HepG2 (cell line): ENCODE results near the gene MREG. TPM values are rescaled to one million over a fixed set of nuclear protein-coding genes. Genes with fewer than 3 reads are reported as not detected.

ENCODE experiments used
- ATAC-seq: fragments of 200-7000 bp; cut with Tn5 transposase; 3 replicates; pipeline ENCODE4 v1.9.1; 2020; ENCODE audit warnings: mild to moderate bottlenecking, moderate library complexity
- BruUV-seq: library from RNA; stranded (reverse); fragments of 400-500 nt; replicated peaks from 2 replicates; lab custom pipeline; 2021; lab: Mats Ljungman, UMichigan
- CTCF ChIA-PET: fragments of 300-600 bp; formaldehyde crosslinking; extraction: SDS; loops from one replicate; lab custom pipeline; 2021; ENCODE audit warnings: low total read pairs, inconsistent platforms, low intra/inter-chr PET ratio; lab: Yijun Ruan, JAX
- POLR2A ChIA-PET: fragments of 350-600 bp; sonication (Branson Sonifier 250); formaldehyde crosslinking; loops from one replicate; lab custom pipeline; 2020; ENCODE audit warnings: antibody characterized with exemption, inconsistent platforms; lab: Yijun Ruan, JAX
- DNase-seq: peaks from one replicate; pipeline ENCODE4 v3.0.0-alpha.2; 2015; ENCODE audit warnings: low spot score
- FAIRE-seq: peaks from 3 replicates; lab custom pipeline; 2011; peaks lifted over from hg19 to GRCh38; lab: Jason Lieb, UNC
- H2AFZ ChIP-seq: one replicate; pipeline ENCODE4 v1.6.1; 2011; ENCODE audit warnings: low read length, inconsistent platforms
- H3K27ac ChIP-seq: fragments of 300-600 bp; 3 replicates; pipeline ENCODE4 v1.8.0; 2011; ENCODE audit warnings: mixed run types, mild to moderate bottlenecking, mixed read lengths, low read length, inconsistent platforms; ENCODE audit not compliant: insufficient read depth; ENCODE audit errors: extremely low read length
- H3K27me3 ChIP-seq, 2 experiments: fragments of 200-600 bp in 1 of 2; 2 replicates in 1 of 2; 3 replicates in 1 of 2; pipeline versions ENCODE4 v1.6.0 to v1.8.0; 2011; ENCODE audit warnings: low read length in 2 of 2, mild to moderate bottlenecking in 2 of 2, moderate library complexity in 2 of 2, inconsistent platforms in 1 of 2; ENCODE audit not compliant: insufficient read depth in 2 of 2, control insufficient read depth in 1 of 2
- H3K36me3 ChIP-seq, 2 experiments: fragments of 200-600 bp in 1 of 2; replicated peaks in 1 of 2; 2 replicates in 1 of 2; 3 replicates in 1 of 2; pipeline versions ENCODE4 v1.5.1 to v1.8.0; 2011; ENCODE audit warnings: low read length in 2 of 2, inconsistent platforms in 1 of 2; ENCODE audit not compliant: insufficient read depth in 2 of 2, control insufficient read depth in 1 of 2
- H3K4me1 ChIP-seq: 2 replicates; pipeline ENCODE4 v1.5.1; 2012; ENCODE audit warnings: low read length, inconsistent platforms; ENCODE audit not compliant: insufficient read depth
- H3K4me2 ChIP-seq: 2 replicates; pipeline ENCODE4 v1.6.0; 2011; ENCODE audit warnings: low read depth, low read length, inconsistent platforms
- H3K4me3 ChIP-seq, 3 experiments: fragments of 200-600 bp in 1 of 3; sonication (generic), shearing (Covaris generic) in 1 of 3; replicated peaks in 1 of 3; 2 replicates each; pipeline ENCODE4 v1.5.1; 2011 to 2016; ENCODE audit warnings: low read length in 3 of 3, inconsistent platforms in 2 of 3, low read depth in 2 of 3, mild to moderate bottlenecking in 2 of 3, control low read depth in 1 of 3, mixed read lengths in 1 of 3; ENCODE audit not compliant: insufficient read depth in 1 of 3
- H3K79me2 ChIP-seq: one replicate; pipeline ENCODE4 v1.6.1; 2011; ENCODE audit warnings: low read length, inconsistent platforms; ENCODE audit not compliant: insufficient read depth
- H3K9ac ChIP-seq: 2 replicates; pipeline ENCODE4 v1.6.0; 2011; ENCODE audit warnings: mild to moderate bottlenecking, low read depth, low read length, inconsistent platforms; ENCODE audit not compliant: insufficient read depth
- H3K9me3 ChIP-seq: 2 replicates; pipeline ENCODE4 v1.5.1; 2012; ENCODE audit warnings: mild to moderate bottlenecking, low read length
- H4K20me1 ChIP-seq: 2 replicates; pipeline ENCODE4 v1.6.0; 2011; ENCODE audit warnings: inconsistent platforms, mild to moderate bottlenecking, low read length, moderate library complexity; ENCODE audit not compliant: insufficient read depth
- CHCHD3 ChIP-seq: sonication (generic); formaldehyde crosslinking; IDR thresholded peaks from 2 replicates; pipeline ENCODE4 v1.8.0; 2022; ENCODE audit warnings: mild to moderate bottlenecking, missing genetic modification reagents, moderate library complexity
- ERF ChIP-seq: IDR thresholded peaks from 2 replicates; pipeline ENCODE4 v1.6.1; 2018; ENCODE audit warnings: missing biosample characterization, missing genetic modification reagents
- GPN1 ChIP-seq: sonication (generic); formaldehyde crosslinking; IDR thresholded peaks from 2 replicates; pipeline ENCODE4 v1.5.1; 2020; ENCODE audit warnings: missing genetic modification reagents, borderline replicate concordance
- IRF2 ChIP-seq: IDR thresholded peaks from 2 replicates; pipeline ENCODE4 v1.6.1; 2018; ENCODE audit warnings: missing genetic modification reagents, missing compliant biosample characterization
- NKX3-1 ChIP-seq: sonication (generic); formaldehyde crosslinking; IDR thresholded peaks from 2 replicates; pipeline ENCODE4 v1.5.0; 2020; ENCODE audit warnings: missing genetic modification reagents
- PHF5A ChIP-seq: IDR thresholded peaks from one replicate; pipeline ENCODE4 v1.6.1; 2018; ENCODE audit warnings: low read depth, missing genetic modification reagents; ENCODE audit not compliant: unreplicated experiment
- U2AF2 ChIP-seq: fragments of 200-400 bp; formaldehyde crosslinking; IDR thresholded peaks from 2 replicates; pipeline ENCODE4 v1.6.1; 2017; ENCODE audit warnings: low read depth, mild to moderate bottlenecking, low read length
- ZNF737 ChIP-seq: sonication (generic); formaldehyde crosslinking; IDR thresholded peaks from 2 replicates; pipeline ENCODE4 v1.5.0; 2020; ENCODE audit warnings: missing genetic modification reagents, mild to moderate bottlenecking, borderline replicate concordance
- WGBS: methylation state at CpG from one replicate; pipeline ENCODE4 v1.1.6; 2017; ENCODE audit warnings: low lambda C conversion rate; 5-methylcytosine and 5-hydroxymethylcytosine counted together
- in situ Hi-C: cut with HindIII; loops from 2 replicates; pipeline ENCODE4 v1.10.0; 2017; ENCODE audit warnings: low pct_unique_long_range_greater_than_20kb; ENCODE audit not compliant: extremely low pct_ligation_motif_present
- intact Hi-C: fragments of 100-400 bp; cut with micrococcal nuclease; formaldehyde crosslinking; loops from one replicate; pipeline ENCODE4 v1.10.0; 2022; ENCODE audit not compliant: unreplicated experiment
- polyA plus RNA-seq, 8 experiments: library from polyadenylated mRNA; depleted of rRNA in 3 of 8; stranded (reverse) in 7 of 8; unstranded in 1 of 8; fragments of >200 nt; fragmentation: Illumina TruSeq in 4 of 8; extraction: Trizol in 4 of 8; gene quantifications; 2 replicates each; pipeline versions ENCODE4 v1.2.1 to v1.2.3, GENCODE V29; 2011 to 2016; ENCODE audit warnings: low read depth in 4 of 8, missing spikeins in 1 of 8, mixed read lengths in 1 of 8; ENCODE audit not compliant: insufficient read depth in 1 of 8
- total RNA-seq, 5 experiments: library from RNA; depleted of rRNA; stranded (reverse); fragments of >200 nt; fragmentation: Illumina TruSeq; extraction: Trizol; gene quantifications; 2 replicates each; pipeline ENCODE4 v1.2.3, GENCODE V29; 2016; ENCODE audit warnings: low read depth in 1 of 5
- TF ChIP-seq, protein P1 (sequence below): sonication (generic); formaldehyde crosslinking; IDR thresholded peaks from 2 replicates; pipeline ENCODE4 v1.4.0; 2020; ENCODE audit warnings: missing genetic modification reagents, mild to moderate bottlenecking, borderline replicate concordance
- TF ChIP-seq, protein P2 (sequence below): IDR thresholded peaks from 2 replicates; pipeline ENCODE4 v1.6.1; 2016; ENCODE audit warnings: low read depth, missing genetic modification reagents, missing compliant biosample characterization
- TF ChIP-seq, protein P3 (sequence below), 2 experiments: sonication (generic) in 1 of 2; formaldehyde crosslinking in 1 of 2; IDR thresholded peaks; 2 replicates each; pipeline versions ENCODE4 v1.4.0 to v1.6.1; 2016 to 2020; ENCODE audit warnings: borderline replicate concordance in 1 of 2, low read depth in 1 of 2, mild to moderate bottlenecking in 1 of 2, missing genetic modification reagents in 1 of 2

The MREG gene
- total and polyA plus RNA-seq, 2 of the 13 experiments (the other 11 are each of a cell fraction or from before 2014, with no cell fraction given) = 7.5 to 23.3 TPM

DNA sequence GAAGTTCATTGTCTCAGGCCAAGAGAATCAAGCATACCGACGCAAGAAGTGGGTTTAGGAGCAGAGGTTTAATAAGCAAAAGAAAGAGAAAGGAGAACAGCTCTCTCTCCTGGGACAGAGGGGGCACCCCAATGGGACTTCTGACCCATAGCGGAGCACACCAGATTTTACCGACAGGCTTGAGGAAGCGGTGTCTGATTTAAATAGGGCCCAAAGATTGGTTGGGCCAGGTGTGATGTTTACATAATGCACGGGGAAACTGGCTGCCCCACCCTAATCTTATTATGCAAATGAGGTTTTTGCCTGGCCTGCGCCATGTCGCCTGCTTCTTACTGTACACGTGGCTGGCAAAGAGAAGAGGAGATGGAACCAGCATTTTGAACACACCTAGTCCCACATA, 106.2 kb downstream of the MREG start:
- Histone ChIP-seq H3K9me3 (no peaks in the 10 kb centered on the region), H3K79me2 (no peaks in the 10 kb centered on the region), H3K27ac (no peak overlapping the region), H3K4me3 (no peak overlapping the region), H4K20me1 (no peaks in the 10 kb centered on the region), H3K9ac (no peak overlapping the region), H3K27me3 (no peaks in the 10 kb centered on the region), H3K4me2 (no peak overlapping the region), H3K4me1 (0 out of 2 replicates have a peak, but pooled peaks cover 5% of the 10 kb centered on the region), H3K36me3 (no peaks in the 10 kb centered on the region), H2AFZ (no peak overlapping the region)
- CTCF ChIA-PET = no interaction called here
- no peak for DNase-seq
- intact Hi-C loops = no loop called here
- in situ Hi-C loops = no loop called here
- ATAC-seq = no peak
- BruUV-seq = no TSS peak
- 87% methylated on average over 9 of the region's 9 CpGs for WGBS
- POLR2A ChIA-PET = no interaction called here
- FAIRE-seq = no peak
- TF ChIP-seq, protein P1, sequence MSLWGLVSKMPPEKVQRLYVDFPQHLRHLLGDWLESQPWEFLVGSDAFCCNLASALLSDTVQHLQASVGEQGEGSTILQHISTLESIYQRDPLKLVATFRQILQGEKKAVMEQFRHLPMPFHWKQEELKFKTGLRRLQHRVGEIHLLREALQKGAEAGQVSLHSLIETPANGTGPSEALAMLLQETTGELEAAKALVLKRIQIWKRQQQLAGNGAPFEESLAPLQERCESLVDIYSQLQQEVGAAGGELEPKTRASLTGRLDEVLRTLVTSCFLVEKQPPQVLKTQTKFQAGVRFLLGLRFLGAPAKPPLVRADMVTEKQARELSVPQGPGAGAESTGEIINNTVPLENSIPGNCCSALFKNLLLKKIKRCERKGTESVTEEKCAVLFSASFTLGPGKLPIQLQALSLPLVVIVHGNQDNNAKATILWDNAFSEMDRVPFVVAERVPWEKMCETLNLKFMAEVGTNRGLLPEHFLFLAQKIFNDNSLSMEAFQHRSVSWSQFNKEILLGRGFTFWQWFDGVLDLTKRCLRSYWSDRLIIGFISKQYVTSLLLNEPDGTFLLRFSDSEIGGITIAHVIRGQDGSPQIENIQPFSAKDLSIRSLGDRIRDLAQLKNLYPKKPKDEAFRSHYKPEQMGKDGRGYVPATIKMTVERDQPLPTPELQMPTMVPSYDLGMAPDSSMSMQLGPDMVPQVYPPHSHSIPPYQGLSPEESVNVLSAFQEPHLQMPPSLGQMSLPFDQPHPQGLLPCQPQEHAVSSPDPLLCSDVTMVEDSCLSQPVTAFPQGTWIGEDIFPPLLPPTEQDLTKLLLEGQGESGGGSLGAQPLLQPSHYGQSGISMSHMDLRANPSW (CRISPR knock-in tag) = no peak
- TF ChIP-seq ZNF737 (no peak), GPN1 (CRISPR knock-in tag) (no peak), ERF (CRISPR knock-in tag) (no peak), CHCHD3 (CRISPR knock-in tag) (no peak), PHF5A (no peak), U2AF2 (no peak), NKX3-1 (CRISPR knock-in tag) (no peak), IRF2 (CRISPR knock-in tag) (no peak)
- TF ChIP-seq, protein P2, sequence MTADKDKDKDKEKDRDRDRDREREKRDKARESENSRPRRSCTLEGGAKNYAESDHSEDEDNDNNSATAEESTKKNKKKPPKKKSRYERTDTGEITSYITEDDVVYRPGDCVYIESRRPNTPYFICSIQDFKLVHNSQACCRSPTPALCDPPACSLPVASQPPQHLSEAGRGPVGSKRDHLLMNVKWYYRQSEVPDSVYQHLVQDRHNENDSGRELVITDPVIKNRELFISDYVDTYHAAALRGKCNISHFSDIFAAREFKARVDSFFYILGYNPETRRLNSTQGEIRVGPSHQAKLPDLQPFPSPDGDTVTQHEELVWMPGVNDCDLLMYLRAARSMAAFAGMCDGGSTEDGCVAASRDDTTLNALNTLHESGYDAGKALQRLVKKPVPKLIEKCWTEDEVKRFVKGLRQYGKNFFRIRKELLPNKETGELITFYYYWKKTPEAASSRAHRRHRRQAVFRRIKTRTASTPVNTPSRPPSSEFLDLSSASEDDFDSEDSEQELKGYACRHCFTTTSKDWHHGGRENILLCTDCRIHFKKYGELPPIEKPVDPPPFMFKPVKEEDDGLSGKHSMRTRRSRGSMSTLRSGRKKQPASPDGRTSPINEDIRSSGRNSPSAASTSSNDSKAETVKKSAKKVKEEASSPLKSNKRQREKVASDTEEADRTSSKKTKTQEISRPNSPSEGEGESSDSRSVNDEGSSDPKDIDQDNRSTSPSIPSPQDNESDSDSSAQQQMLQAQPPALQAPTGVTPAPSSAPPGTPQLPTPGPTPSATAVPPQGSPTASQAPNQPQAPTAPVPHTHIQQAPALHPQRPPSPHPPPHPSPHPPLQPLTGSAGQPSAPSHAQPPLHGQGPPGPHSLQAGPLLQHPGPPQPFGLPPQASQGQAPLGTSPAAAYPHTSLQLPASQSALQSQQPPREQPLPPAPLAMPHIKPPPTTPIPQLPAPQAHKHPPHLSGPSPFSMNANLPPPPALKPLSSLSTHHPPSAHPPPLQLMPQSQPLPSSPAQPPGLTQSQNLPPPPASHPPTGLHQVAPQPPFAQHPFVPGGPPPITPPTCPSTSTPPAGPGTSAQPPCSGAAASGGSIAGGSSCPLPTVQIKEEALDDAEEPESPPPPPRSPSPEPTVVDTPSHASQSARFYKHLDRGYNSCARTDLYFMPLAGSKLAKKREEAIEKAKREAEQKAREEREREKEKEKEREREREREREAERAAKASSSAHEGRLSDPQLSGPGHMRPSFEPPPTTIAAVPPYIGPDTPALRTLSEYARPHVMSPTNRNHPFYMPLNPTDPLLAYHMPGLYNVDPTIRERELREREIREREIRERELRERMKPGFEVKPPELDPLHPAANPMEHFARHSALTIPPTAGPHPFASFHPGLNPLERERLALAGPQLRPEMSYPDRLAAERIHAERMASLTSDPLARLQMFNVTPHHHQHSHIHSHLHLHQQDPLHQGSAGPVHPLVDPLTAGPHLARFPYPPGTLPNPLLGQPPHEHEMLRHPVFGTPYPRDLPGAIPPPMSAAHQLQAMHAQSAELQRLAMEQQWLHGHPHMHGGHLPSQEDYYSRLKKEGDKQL (CRISPR knock-in tag) = no peak
- TF ChIP-seq, protein P3, sequence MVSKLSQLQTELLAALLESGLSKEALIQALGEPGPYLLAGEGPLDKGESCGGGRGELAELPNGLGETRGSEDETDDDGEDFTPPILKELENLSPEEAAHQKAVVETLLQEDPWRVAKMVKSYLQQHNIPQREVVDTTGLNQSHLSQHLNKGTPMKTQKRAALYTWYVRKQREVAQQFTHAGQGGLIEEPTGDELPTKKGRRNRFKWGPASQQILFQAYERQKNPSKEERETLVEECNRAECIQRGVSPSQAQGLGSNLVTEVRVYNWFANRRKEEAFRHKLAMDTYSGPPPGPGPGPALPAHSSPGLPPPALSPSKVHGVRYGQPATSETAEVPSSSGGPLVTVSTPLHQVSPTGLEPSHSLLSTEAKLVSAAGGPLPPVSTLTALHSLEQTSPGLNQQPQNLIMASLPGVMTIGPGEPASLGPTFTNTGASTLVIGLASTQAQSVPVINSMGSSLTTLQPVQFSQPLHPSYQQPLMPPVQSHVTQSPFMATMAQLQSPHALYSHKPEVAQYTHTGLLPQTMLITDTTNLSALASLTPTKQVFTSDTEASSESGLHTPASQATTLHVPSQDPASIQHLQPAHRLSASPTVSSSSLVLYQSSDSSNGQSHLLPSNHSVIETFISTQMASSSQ (IDR thresholded peaks at IDR 0.05; ENCODE audit: low read depth) = no peak
- TF ChIP-seq, protein P3 (CRISPR knock-in tag; IDR thresholded peaks at IDR 0.05; ENCODE audit: borderline replicate concordance) = no peak
